ENCODE results near the gene GRAP2. TPM values are rescaled to one million over a fixed set of nuclear protein-coding genes. Genes with fewer than 3 reads are reported as not detected.

The GRAP2 gene
- total and polyA plus RNA-seq, 2 of the 8 experiments (the other 6 are each of a cell fraction or from before 2014, with no cell fraction given) = 0.08 TPM; not detected in 1

DNA sequence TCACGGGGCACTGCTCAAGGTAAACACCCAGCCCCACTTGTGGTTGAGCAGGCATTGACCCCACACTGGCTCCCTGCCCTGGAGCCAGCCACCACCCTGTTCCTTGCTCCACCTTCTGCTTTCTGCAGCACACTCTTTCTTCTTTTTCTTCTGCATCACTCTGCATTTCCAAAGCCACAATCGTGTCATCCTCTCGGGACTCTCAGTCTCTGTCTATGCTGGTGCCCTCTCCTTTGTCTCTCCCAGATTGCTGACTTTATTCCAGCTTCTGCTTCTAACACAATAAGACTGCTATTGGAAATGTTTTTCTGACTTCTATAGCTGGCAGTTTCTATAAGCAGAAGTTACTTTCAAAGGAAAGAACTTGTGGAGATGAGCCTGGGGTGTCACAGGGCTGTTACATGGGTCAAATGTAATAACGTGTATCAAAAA is 14.4 kb downstream of the GRAP2 start (continued):
- no peak for TF ChIP-seq POU5F1 (IDR thresholded peaks at IDR 0.05; ENCODE audit: low read depth, low read length)

Data from H1 (cell line).